PC-9 (cell line): ENCODE data around the gene PALMD. TPM values are rescaled to one million over a fixed set of nuclear protein-coding genes. Genes with fewer than 3 reads are reported as not detected.

Source experiments
- BruUV-seq: library from RNA; stranded (reverse); fragments of 400-500 nt; replicated peaks from 2 replicates; lab custom pipeline; 2021; lab: Mats Ljungman, UMichigan
- CTCF ChIA-PET: fragments of 300-600 bp; sonication (Branson Sonifier 250); formaldehyde crosslinking; loops from one replicate; lab custom pipeline; 2022; ENCODE audit warnings: antibody characterized with exemption; lab: Charles Lee
- POLR2A ChIA-PET: fragments of 300-600 bp; sonication (Branson Sonifier 250); formaldehyde crosslinking; loops from one replicate; lab custom pipeline; 2022; ENCODE audit warnings: antibody characterized with exemption; ENCODE audit not compliant: unreplicated experiment; lab: Charles Lee
- DNase-seq, 2 experiments: peaks; one replicate each; pipeline versions ENCODE4 v3.0.0 to v3.0.0-alpha.2; 2015 to 2022; ENCODE audit warnings: mixed read lengths in 1 of 2
- H2AFZ ChIP-seq: fragments of 200-600 bp; sonication (generic); 2 replicates; pipeline ENCODE4 v1.8.1; 2017; ENCODE audit warnings: antibody characterized with exemption
- H3F3A ChIP-seq: fragments of 200-600 bp; sonication (generic); 2 replicates; pipeline ENCODE4 v1.8.1; 2017; ENCODE audit warnings: antibody characterized with exemption, mild to moderate bottlenecking, low read depth; ENCODE audit not compliant: insufficient read depth
- H3K27ac ChIP-seq: fragments of 200-600 bp; sonication (generic); 2 replicates; pipeline ENCODE4 v1.6.1; 2016; ENCODE audit warnings: mixed run types
- H3K27me3 ChIP-seq: fragments of 200-600 bp; sonication (generic); 2 replicates; pipeline ENCODE4 v1.6.1; 2016; ENCODE audit warnings: low read depth, mixed run types; ENCODE audit not compliant: insufficient read depth
- H3K36me3 ChIP-seq: fragments of 200-600 bp; sonication (generic); 2 replicates; pipeline ENCODE4 v1.6.1; 2016; ENCODE audit warnings: low read depth, mixed run types
- H3K4me1 ChIP-seq: fragments of 200-600 bp; sonication (generic); replicated peaks from 2 replicates; pipeline ENCODE4 v1.6.1; 2016; ENCODE audit warnings: mixed run types; ENCODE audit not compliant: insufficient read depth
- H3K4me2 ChIP-seq: fragments of 200-600 bp; sonication (generic); 2 replicates; pipeline ENCODE4 v1.6.1; 2017; ENCODE audit warnings: mixed run types
- H3K4me3 ChIP-seq: fragments of 200-600 bp; sonication (generic); 2 replicates; pipeline ENCODE4 v1.6.1; 2016; ENCODE audit warnings: mixed run types
- H3K79me2 ChIP-seq: fragments of 200-600 bp; sonication (generic); 2 replicates; pipeline ENCODE4 v1.6.1; 2017; ENCODE audit warnings: low read depth, mixed run types
- H3K9me2 ChIP-seq: fragments of 200-600 bp; sonication (generic); 2 replicates; pipeline ENCODE4 v1.8.1; 2017; ENCODE audit warnings: mild to moderate bottlenecking; ENCODE audit not compliant: insufficient read depth
- H3K9me3 ChIP-seq: fragments of 200-600 bp; sonication (generic); 2 replicates; pipeline ENCODE4 v1.8.1; 2016; ENCODE audit warnings: low read depth; ENCODE audit not compliant: insufficient read depth
- H4K20me1 ChIP-seq: fragments of 200-600 bp; sonication (generic); 2 replicates; pipeline ENCODE4 v1.8.1; 2017; ENCODE audit not compliant: insufficient read depth
- CTCF ChIP-seq: fragments of 200-600 bp; sonication (generic); conservative IDR thresholded peaks from 2 replicates; pipeline ENCODE4 v1.6.1; 2017; ENCODE audit warnings: mixed run types, antibody characterized with exemption, mild to moderate bottlenecking, moderate library complexity
- EZH2 ChIP-seq: fragments of 200-600 bp; sonication (generic); IDR thresholded peaks from 2 replicates; pipeline ENCODE4 v1.8.0; 2017; ENCODE audit warnings: antibody characterized with exemption, low read depth
- intact Hi-C: fragments of 100-400 bp; cut with micrococcal nuclease; formaldehyde crosslinking; loops from one replicate; pipeline ENCODE4 v1.10.0; 2022; ENCODE audit not compliant: unreplicated experiment
- total RNA-seq: library from RNA; stranded (reverse); gene quantifications from 2 replicates; pipeline ENCODE4 v1.2.3, GENCODE V29; 2021

Gene PALMD
- total RNA-seq, 1 experiment from 2014 or later, result 0.68 TPM

- Histone ChIP-seq H3F3A (no peaks in the 10 kb centered on the region), H3K4me1 (no peaks in the 10 kb centered on the region), H3K27ac (no peak overlapping the region), H4K20me1 (no peaks in the 10 kb centered on the region), H3K27me3 (no peaks in the 10 kb centered on the region), H3K4me3 (no peak overlapping the region), H3K79me2 (no peaks in the 10 kb centered on the region), H2AFZ (no peak overlapping the region), H3K9me2 (no peaks in the 10 kb centered on the region), H3K9me3 (no peaks in the 10 kb centered on the region), H3K4me2 (no peak overlapping the region), H3K36me3 (no peaks in the 10 kb centered on the region)
- no peak for DNase-seq
- TF ChIP-seq CTCF (no peak), EZH2 (no peak)
- BruUV-seq, result no TSS peak
- CTCF ChIA-PET, result no interaction called here
- intact Hi-C loops, result no loop called here
- POLR2A ChIA-PET, result interaction anchor here (0.6 kb wide), 1 partner anchor 14 kb away, joined by 4 read pairs; no protein-coding TSS in a partner anchor
These were observed 28.5 kb downstream of the PALMD start for GRCh38 chr1:99674115-99675064.

- CTCF ChIA-PET, result no interaction called here
- BruUV-seq, result no TSS peak
- Histone ChIP-seq H3K9me3 (no peaks in the 10 kb centered on the region), H4K20me1 (no peaks in the 10 kb centered on the region), H3K4me2 (no peak overlapping the region), H3K79me2 (no peaks in the 10 kb centered on the region), H3F3A (no peaks in the 10 kb centered on the region), H3K9me2 (no peaks in the 10 kb centered on the region), H2AFZ (no peak overlapping the region), H3K27me3 (no peaks in the 10 kb centered on the region), H3K4me1 (no peaks in the 10 kb centered on the region), H3K27ac (no peak overlapping the region), H3K4me3 (no peak overlapping the region), H3K36me3 (no peaks in the 10 kb centered on the region)
- TF ChIP-seq CTCF (no peak), EZH2 (no peak)
- DNase-seq, result no peak
- intact Hi-C loops, result no loop called here
- POLR2A ChIA-PET, result no interaction called here
These were observed 29.4 kb downstream of the PALMD start for GRCh38 chr1:99675292-99675691.

GRCh38 chr1:99675994-99676393, 30.1 kb downstream of the PALMD start:
- H3K36me3 ChIP-seq, result no peaks in the 10 kb centered on the region
- no peak overlapping the region for H3K4me2 ChIP-seq
- no peak overlapping the region for H2AFZ ChIP-seq
- H3K27ac ChIP-seq, result no peak overlapping the region
- no peaks in the 10 kb centered on the region for H3F3A ChIP-seq
- POLR2A ChIA-PET, result no interaction called here
- H3K4me1 ChIP-seq, result no peaks in the 10 kb centered on the region
- intact Hi-C loops, result no loop called here
- no peak for TF ChIP-seq EZH2
- no peak for TF ChIP-seq CTCF
- CTCF ChIA-PET, result no interaction called here
- no peak overlapping the region for H3K4me3 ChIP-seq
- H3K79me2 ChIP-seq, result no peaks in the 10 kb centered on the region
- no peaks in the 10 kb centered on the region for H3K27me3 ChIP-seq
- no peaks in the 10 kb centered on the region for H4K20me1 ChIP-seq
- H3K9me3 ChIP-seq, result no peaks in the 10 kb centered on the region
- no peaks in the 10 kb centered on the region for H3K9me2 ChIP-seq
- no peak for DNase-seq
- no TSS peak for BruUV-seq
